ENCODE measurements around the gene TKFC.

TKFC gene

DNA sequence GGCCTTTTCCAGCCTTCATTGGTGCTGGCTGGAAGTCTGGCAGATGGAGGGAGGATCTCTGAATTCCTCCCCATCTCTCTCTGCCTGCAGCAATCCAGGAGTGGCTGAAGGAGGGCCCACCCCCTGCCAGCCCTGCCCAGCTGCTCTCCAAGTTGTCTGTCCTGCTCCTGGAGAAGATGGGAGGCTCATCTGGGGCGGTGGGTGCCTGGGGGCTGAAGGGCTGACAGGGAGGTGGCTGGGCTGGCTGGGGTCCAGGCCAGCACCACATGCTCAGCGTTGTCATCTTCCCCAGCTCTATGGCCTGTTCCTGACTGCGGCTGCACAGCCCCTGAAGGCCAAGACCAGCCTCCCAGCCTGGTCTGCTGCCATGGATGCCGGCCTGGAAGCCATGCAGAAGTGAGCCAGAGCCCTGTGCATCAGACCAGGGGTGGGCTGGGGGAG lies 12.2 kb downstream of the TKFC start:
- TF ChIP-seq, protein P1, sequence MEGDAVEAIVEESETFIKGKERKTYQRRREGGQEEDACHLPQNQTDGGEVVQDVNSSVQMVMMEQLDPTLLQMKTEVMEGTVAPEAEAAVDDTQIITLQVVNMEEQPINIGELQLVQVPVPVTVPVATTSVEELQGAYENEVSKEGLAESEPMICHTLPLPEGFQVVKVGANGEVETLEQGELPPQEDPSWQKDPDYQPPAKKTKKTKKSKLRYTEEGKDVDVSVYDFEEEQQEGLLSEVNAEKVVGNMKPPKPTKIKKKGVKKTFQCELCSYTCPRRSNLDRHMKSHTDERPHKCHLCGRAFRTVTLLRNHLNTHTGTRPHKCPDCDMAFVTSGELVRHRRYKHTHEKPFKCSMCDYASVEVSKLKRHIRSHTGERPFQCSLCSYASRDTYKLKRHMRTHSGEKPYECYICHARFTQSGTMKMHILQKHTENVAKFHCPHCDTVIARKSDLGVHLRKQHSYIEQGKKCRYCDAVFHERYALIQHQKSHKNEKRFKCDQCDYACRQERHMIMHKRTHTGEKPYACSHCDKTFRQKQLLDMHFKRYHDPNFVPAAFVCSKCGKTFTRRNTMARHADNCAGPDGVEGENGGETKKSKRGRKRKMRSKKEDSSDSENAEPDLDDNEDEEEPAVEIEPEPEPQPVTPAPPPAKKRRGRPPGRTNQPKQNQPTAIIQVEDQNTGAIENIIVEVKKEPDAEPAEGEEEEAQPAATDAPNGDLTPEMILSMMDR (IDR thresholded peaks at IDR 0.05; ENCODE audit: low read depth, low read length, missing control alignments), result no peak
- H3K4me3 ChIP-seq (ENCODE audit: low read depth, low read length), result no peak overlapping the region
- no peak for DNase-seq (ENCODE audit: low read depth)

DNA sequence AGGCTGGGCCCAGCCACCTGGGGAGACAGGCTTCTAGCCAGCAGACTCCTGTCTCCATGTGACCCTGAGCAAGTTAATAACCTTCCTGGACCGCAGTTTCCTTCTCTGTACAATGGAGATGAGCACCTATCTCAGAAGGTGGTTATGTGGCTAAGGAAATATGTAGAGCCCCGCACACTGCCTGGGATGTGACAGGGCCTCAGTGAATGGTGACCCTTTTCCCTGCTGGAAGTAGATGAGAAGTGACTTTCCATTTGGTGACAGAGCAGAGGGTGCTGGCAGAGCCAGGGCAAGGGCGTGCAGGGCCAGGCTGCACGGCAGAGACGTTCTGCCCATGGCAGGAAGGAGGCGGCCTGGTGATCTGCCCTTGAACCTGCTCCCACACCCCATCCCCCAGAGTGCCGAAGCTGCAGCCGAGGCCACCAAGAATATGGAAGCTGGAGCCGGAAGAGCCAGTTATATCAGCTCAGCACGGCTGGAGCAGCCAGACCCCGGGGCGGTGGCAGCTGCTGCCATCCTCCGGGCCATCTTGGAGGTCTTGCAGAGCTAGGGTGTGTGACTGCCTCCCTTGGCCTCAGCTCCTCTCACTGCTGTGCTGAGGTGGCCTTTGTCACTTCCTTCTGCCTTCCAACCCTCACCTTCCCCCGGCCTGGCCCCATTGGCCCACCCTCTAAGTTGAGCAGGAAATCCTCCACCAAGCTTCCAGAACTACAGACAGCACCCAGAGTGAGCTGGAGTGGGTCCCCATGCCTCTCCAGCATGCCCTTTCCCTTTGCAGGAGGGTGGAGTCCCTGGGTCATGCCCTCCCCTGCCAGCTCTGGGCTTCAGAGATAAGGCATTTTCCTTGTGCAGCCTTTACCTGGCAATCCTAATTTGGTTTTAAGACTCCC lies 13.2 kb downstream of the TKFC start:
- TF ChIP-seq, protein P1 (IDR thresholded peaks at IDR 0.05; ENCODE audit: low read depth, low read length, missing control alignments), result no peak
- H3K4me3 ChIP-seq (ENCODE audit: low read depth, low read length), result no peak overlapping the region
- no peak for DNase-seq (ENCODE audit: low read depth)

DNA sequence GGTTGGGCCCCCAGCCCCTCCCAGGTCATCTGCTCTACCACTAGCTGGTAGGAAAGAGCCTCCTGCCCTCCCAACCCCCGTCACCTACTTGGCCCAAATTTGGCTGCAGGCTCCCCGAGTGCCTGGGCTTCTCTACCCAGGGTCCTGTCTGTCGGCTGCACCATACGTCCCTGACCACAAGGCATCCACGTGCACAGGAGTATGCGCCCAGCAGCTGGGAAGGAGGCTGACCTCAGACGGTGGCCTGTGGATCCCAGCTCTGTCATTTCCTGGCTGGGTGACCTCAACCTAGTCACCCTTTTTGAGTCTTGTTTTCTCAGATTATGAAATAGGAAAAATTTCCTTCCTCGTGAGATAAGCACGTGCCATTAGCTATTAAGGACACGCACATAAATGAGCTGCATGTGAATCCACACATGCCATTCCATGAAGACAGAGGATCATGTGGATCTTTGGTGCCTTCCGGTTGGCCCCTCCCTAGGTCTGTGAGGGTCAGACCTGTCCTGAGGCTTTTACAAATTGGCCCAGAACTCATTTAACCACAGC lies 15.0 kb downstream of the TKFC start:
- DNase-seq (ENCODE audit: low read depth), result no peak
- TF ChIP-seq, protein P1 (IDR thresholded peaks at IDR 0.05; ENCODE audit: low read depth, low read length, missing control alignments), result no peak
- no peak overlapping the region for H3K4me3 ChIP-seq (ENCODE audit: low read depth, low read length)

DNA sequence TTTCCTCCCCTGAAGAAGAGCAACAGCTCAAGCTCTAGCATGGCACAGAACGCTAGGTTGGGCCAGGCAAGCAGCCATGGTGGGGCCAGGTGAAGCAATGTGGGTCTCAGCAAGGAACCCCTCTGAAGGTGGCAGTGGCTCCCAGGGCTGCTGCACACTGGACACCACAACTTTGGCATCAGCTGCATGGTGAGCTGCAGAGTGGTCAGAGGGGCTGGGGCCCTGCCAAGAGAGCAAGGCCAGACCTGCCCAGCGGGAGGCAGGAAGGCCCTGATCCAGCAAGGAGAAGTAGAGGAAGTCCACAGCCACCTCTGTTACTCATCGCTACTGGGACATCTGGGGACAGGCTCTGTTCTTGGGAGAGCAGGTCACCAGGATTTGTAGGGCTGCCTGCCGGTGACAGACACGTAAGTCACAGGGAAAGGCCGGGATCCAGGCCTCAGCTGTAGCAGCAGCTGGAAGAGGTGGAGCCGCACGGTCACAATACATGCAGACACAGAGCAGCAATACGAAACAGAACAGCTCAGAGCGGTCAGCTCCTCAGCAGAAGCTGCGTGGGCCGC lies 16.2 kb downstream of the TKFC start:
- no peak overlapping the region for H3K4me3 ChIP-seq (ENCODE audit: low read depth, low read length)
- TF ChIP-seq, protein P1 (IDR thresholded peaks at IDR 0.05; ENCODE audit: low read depth, low read length, missing control alignments), result no peak
- no peak for DNase-seq (ENCODE audit: low read depth)

DNA sequence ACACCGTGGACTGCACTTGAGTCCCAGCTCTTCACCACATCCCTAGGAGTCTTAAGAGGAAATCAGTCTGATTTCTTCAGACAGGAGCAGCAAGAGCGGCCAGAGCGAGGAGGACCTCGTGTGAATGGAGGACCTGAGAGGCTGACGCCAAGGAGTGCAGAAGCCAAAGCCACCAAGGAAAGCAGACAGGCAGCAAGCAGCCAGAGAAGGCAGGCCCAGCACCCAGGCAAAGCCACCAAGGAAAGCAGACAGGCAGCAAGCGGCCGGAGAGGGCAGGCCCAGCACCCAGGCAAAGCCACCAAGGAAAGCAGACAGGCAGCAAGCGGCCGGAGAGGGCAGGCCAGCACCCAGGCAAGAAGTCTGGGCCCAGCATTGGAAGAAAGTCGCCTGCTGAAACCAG lies 16.9 kb downstream of the TKFC start:
- DNase-seq (ENCODE audit: low read depth), result no peak
- TF ChIP-seq, protein P1 (IDR thresholded peaks at IDR 0.05; ENCODE audit: low read depth, low read length, missing control alignments), result no peak
- H3K4me3 ChIP-seq (ENCODE audit: low read depth, low read length), result no peak overlapping the region

DNA sequence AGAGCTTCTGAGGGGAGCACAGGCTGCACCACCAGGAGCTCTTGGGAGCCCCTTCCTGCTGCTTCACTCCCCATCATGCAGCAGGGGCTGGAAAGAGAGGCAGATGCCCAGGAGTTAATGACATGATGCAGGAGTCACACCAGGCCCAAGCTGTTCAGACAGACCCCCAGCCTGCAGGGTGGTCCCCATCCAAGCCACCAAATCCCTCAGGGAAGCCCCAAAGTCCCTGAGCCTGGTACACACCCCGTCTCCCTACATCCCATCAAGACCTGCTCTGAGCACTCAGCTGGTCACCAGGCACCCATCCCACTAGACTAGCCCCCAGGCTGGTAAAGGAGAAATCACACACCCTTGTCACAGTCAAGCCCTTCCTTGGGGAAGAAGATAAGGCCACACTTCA lies 17.3 kb downstream of the TKFC start:
- TF ChIP-seq, protein P1 (IDR thresholded peaks at IDR 0.05; ENCODE audit: low read depth, low read length, missing control alignments), result no peak
- no peak for DNase-seq (ENCODE audit: low read depth)

More for the DNA sequence above, 17.3 kb downstream of the TKFC start:
- H3K4me3 ChIP-seq (ENCODE audit: low read depth, low read length), result no peak overlapping the region

Data from GM12864 (cell line).